ENCODE results near the gene B9D2.

Gene B9D2

GRCh38 chr19:41328157-41328841 lies 35.6 kb downstream of the B9D2 start:
- TF ChIP-seq CTCF (IDR thresholded peaks at IDR 0.05; ENCODE audit: low read depth, low read length): no peak
- no peak overlapping the region for H3K4me3 ChIP-seq (replicated peaks in 1 of 2; ENCODE audit: low read depth in 2 of 2, low read length in 2 of 2)
- peak in 1 of 2 donors; percentile 21 for DNase-seq (ENCODE audit: low read depth in 2 of 2)

- no peak overlapping the region for H3K4me3 ChIP-seq (replicated peaks in 1 of 2; ENCODE audit: low read depth in 2 of 2, low read length in 2 of 2)
- TF ChIP-seq CTCF (IDR thresholded peaks at IDR 0.05; ENCODE audit: low read depth, low read length): no peak
- peak in 1 of 2 donors; percentile 32 for DNase-seq (ENCODE audit: low read depth in 2 of 2)
These were observed 36.3 kb downstream of the B9D2 start for GRCh38 chr19:41327576-41328156.

GRCh38 chr19:41327076-41327575 lies 36.8 kb downstream of the B9D2 start:
- no peak for DNase-seq (ENCODE audit: low read depth in 2 of 2)
- H3K4me3 ChIP-seq (replicated peaks in 1 of 2; ENCODE audit: low read depth in 2 of 2, low read length in 2 of 2): no peak overlapping the region
- TF ChIP-seq CTCF (IDR thresholded peaks at IDR 0.05; ENCODE audit: low read depth, low read length): no peak

- DNase-seq (ENCODE audit: low read depth in 2 of 2): peak in 1 of 2 donors; percentile 77
These were observed 37.8 kb downstream of the B9D2 start for GRCh38 chr19:41325947-41326706.

GRCh38 chr19:41325640-41325946 lies 38.4 kb downstream of the B9D2 start:
- TF ChIP-seq CTCF (IDR thresholded peaks at IDR 0.05; ENCODE audit: low read depth, low read length): no peak

More at GRCh38 chr19:41325947-41326706, 37.8 kb downstream of the B9D2 start:
- TF ChIP-seq CTCF (IDR thresholded peaks at IDR 0.05; ENCODE audit: low read depth, low read length): no peak
- H3K4me3 ChIP-seq (replicated peaks in 1 of 2; ENCODE audit: low read depth in 2 of 2, low read length in 2 of 2): peak overlapping the region in 1 of 2 donors; percentile 14

GRCh38 chr19:41324921-41325639 lies 38.9 kb downstream of the B9D2 start:
- no peak for TF ChIP-seq CTCF (IDR thresholded peaks at IDR 0.05; ENCODE audit: low read depth, low read length)
- peak overlapping the region in 1 of 2 donors; percentile 32 for H3K4me3 ChIP-seq (replicated peaks in 1 of 2; ENCODE audit: low read depth in 2 of 2, low read length in 2 of 2)
- DNase-seq (ENCODE audit: low read depth in 2 of 2): peak; percentile 84 to 90

More at GRCh38 chr19:41325640-41325946, 38.4 kb downstream of the B9D2 start:
- peak overlapping the region in 1 of 2 donors; percentile 14 for H3K4me3 ChIP-seq (replicated peaks in 1 of 2; ENCODE audit: low read depth in 2 of 2, low read length in 2 of 2)
- DNase-seq (ENCODE audit: low read depth in 2 of 2): no peak

Measured in cardiac fibroblast (primary cell).